DOHH2 (cell line): ENCODE measurements around the gene EPHA5.

ENCODE experiments used
- H3F3A ChIP-seq: fragments of 200-600 bp; sonication (generic), shearing (Covaris generic); 2 replicates; pipeline ENCODE4 v1.6.0; 2016; ENCODE audit warnings: antibody characterized with exemption, mild to moderate bottlenecking; ENCODE audit not compliant: control insufficient read depth, insufficient read depth
- H3K27ac ChIP-seq: fragments of 200-600 bp; sonication (generic); 2 replicates; pipeline ENCODE4 v1.5.1; 2014; ENCODE audit warnings: low read depth, mild to moderate bottlenecking, low read length, moderate library complexity
- H3K27me3 ChIP-seq: fragments of 200-600 bp; sonication (generic); 2 replicates; pipeline ENCODE4 v1.6.1; 2014; ENCODE audit warnings: mild to moderate bottlenecking, low read length, mixed read lengths; ENCODE audit not compliant: control insufficient read depth
- H3K36me3 ChIP-seq: fragments of 200-600 bp; sonication (generic); 2 replicates; pipeline ENCODE4 v1.6.1; 2014; ENCODE audit warnings: mild to moderate bottlenecking, low read length, moderate library complexity, mixed read lengths; ENCODE audit not compliant: control insufficient read depth
- H3K4me1 ChIP-seq: fragments of 200-600 bp; sonication (generic); 2 replicates; pipeline ENCODE4 v1.6.1; 2014; ENCODE audit warnings: mild to moderate bottlenecking, low read length, mixed read lengths; ENCODE audit not compliant: control insufficient read depth
- H3K4me2 ChIP-seq: fragments of 200-600 bp; sonication (generic); 2 replicates; pipeline ENCODE4 v1.6.0; 2014; ENCODE audit warnings: mild to moderate bottlenecking, low read length, moderate library complexity
- H3K4me3 ChIP-seq: fragments of 200-600 bp; sonication (generic); 2 replicates; pipeline ENCODE4 v1.5.1; 2014; ENCODE audit warnings: mild to moderate bottlenecking, low read length, mixed read lengths
- H3K79me2 ChIP-seq: fragments of 200-600 bp; sonication (generic); 2 replicates; pipeline ENCODE4 v1.6.1; 2014; ENCODE audit warnings: mild to moderate bottlenecking, low read length, mixed read lengths; ENCODE audit not compliant: control insufficient read depth
- H3K9me2 ChIP-seq: fragments of 200-600 bp; sonication (generic); replicated peaks from 2 replicates; pipeline ENCODE4 v1.6.1; 2014; ENCODE audit warnings: mild to moderate bottlenecking, low read length, mixed read lengths; ENCODE audit not compliant: control insufficient read depth
- H3K9me3 ChIP-seq: fragments of 200-600 bp; sonication (generic); 2 replicates; pipeline ENCODE4 v1.6.1; 2014; ENCODE audit warnings: antibody characterized with exemption, low read length, mixed read lengths; ENCODE audit not compliant: control insufficient read depth, insufficient read depth
- H4K20me1 ChIP-seq: fragments of 200-600 bp; sonication (generic); 2 replicates; pipeline ENCODE4 v1.6.0; 2014; ENCODE audit warnings: low read depth, mild to moderate bottlenecking, antibody characterized with exemption, low read length, moderate library complexity; ENCODE audit not compliant: control insufficient read depth, insufficient read depth
- EZH2phosphoT487 ChIP-seq: fragments of 200-600 bp; sonication (generic); IDR thresholded peaks from 2 replicates; pipeline ENCODE4 v1.6.1; 2017; ENCODE audit warnings: borderline replicate concordance, mild to moderate bottlenecking, antibody characterized with exemption, low read length, moderate library complexity, mixed read lengths
- TF ChIP-seq, protein P1 (sequence below): fragments of 200-600 bp; sonication (generic); IDR thresholded peaks from one replicate; pipeline ENCODE4 v1.5.1; 2014; ENCODE audit warnings: antibody characterized with exemption, mild to moderate bottlenecking, low read depth, low read length; ENCODE audit not compliant: poor library complexity, severe bottlenecking

EPHA5 gene

DNA sequence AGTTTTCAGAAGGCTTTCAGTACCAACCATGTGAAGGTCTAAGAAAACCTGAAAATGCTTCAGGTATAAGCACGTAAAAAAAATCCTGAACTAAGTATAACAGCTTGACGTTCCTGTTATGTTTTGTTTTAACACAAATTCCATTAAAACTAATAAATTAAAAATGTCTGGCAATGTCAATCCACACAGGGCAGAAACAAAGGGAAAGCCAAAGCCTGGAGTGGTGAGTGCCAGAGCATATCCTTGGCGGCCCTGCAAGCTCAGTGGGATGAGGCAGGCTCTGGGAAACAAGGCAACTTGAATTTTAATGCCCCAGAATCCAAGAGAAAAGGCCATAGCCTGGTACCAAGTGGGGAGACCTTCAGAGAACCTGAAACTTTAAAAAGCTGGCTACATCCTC, 78.2 kb downstream of the EPHA5 start:
- no peak overlapping the region for H3K27ac ChIP-seq
- no peak overlapping the region for H3K4me2 ChIP-seq
- H3K27me3 ChIP-seq: no peaks in the 10 kb centered on the region
- H3K4me1 ChIP-seq: no peaks in the 10 kb centered on the region
- H3K9me3 ChIP-seq: no peaks in the 10 kb centered on the region
- no peaks in the 10 kb centered on the region for H3K36me3 ChIP-seq
- no peaks in the 10 kb centered on the region for H3F3A ChIP-seq
- no peak for TF ChIP-seq EZH2phosphoT487
- TF ChIP-seq, protein P1, sequence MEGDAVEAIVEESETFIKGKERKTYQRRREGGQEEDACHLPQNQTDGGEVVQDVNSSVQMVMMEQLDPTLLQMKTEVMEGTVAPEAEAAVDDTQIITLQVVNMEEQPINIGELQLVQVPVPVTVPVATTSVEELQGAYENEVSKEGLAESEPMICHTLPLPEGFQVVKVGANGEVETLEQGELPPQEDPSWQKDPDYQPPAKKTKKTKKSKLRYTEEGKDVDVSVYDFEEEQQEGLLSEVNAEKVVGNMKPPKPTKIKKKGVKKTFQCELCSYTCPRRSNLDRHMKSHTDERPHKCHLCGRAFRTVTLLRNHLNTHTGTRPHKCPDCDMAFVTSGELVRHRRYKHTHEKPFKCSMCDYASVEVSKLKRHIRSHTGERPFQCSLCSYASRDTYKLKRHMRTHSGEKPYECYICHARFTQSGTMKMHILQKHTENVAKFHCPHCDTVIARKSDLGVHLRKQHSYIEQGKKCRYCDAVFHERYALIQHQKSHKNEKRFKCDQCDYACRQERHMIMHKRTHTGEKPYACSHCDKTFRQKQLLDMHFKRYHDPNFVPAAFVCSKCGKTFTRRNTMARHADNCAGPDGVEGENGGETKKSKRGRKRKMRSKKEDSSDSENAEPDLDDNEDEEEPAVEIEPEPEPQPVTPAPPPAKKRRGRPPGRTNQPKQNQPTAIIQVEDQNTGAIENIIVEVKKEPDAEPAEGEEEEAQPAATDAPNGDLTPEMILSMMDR: no peak
- no peaks in the 10 kb centered on the region for H3K79me2 ChIP-seq
- no peak overlapping the region for H3K4me3 ChIP-seq
- no peaks in the 10 kb centered on the region for H4K20me1 ChIP-seq
- no peaks in the 10 kb centered on the region for H3K9me2 ChIP-seq

DNA sequence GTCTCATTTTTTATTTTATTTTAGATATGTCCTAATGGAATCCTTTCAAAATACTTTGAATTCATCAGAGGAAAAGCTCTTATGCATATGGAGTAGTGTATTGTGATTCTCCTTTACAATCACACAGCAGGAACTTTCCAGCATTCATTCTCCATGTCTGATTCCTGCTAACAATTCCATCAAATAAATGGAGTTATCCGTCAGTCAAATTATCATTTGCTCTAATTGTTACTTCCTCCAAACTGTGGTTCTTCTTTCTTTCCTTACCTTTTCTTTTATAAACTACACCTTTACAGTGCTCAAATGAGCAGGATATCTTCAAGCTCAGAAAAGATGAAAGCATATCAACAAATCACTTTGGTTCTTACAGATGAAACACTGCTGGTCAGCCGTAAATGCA, 80.4 kb downstream of the EPHA5 start:
- H3K36me3 ChIP-seq: no peaks in the 10 kb centered on the region
- H3K27ac ChIP-seq: no peak overlapping the region
- H3K4me3 ChIP-seq: no peak overlapping the region
- no peaks in the 10 kb centered on the region for H4K20me1 ChIP-seq
- no peaks in the 10 kb centered on the region for H3K9me2 ChIP-seq
- no peaks in the 10 kb centered on the region for H3K4me1 ChIP-seq
- H3K27me3 ChIP-seq: no peaks in the 10 kb centered on the region
- no peak for TF ChIP-seq EZH2phosphoT487
- TF ChIP-seq, protein P1: no peak
- H3F3A ChIP-seq: no peaks in the 10 kb centered on the region
- H3K9me3 ChIP-seq: no peaks in the 10 kb centered on the region
- H3K4me2 ChIP-seq: no peak overlapping the region
- H3K79me2 ChIP-seq: no peaks in the 10 kb centered on the region

DNA sequence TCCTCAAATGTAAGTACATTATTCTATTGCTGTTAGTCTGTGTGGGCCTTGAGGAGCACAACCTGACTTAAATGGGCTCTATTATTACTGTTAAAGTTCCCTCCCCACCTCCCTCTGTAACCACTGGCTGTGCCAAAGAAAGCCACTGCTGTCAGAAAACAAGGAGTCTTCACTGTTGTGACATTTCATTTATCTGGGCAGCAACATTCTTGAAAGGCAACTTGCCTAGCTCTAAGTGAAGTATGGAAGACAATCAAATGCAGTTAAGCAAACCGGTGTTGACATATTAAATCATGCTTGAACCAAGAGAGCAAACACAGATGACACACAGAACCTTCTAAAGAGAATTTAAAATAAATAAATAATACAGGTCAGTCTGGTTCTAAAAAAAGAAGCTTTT, 81.0 kb downstream of the EPHA5 start:
- Histone ChIP-seq H3F3A (no peaks in the 10 kb centered on the region), H3K79me2 (no peaks in the 10 kb centered on the region), H3K4me3 (no peak overlapping the region), H3K4me1 (no peaks in the 10 kb centered on the region), H3K4me2 (no peak overlapping the region), H3K9me2 (no peaks in the 10 kb centered on the region), H4K20me1 (no peaks in the 10 kb centered on the region), H3K27me3 (no peaks in the 10 kb centered on the region), H3K9me3 (no peaks in the 10 kb centered on the region), H3K27ac (no peak overlapping the region), H3K36me3 (no peaks in the 10 kb centered on the region)
- TF ChIP-seq, protein P1: no peak

DNA sequence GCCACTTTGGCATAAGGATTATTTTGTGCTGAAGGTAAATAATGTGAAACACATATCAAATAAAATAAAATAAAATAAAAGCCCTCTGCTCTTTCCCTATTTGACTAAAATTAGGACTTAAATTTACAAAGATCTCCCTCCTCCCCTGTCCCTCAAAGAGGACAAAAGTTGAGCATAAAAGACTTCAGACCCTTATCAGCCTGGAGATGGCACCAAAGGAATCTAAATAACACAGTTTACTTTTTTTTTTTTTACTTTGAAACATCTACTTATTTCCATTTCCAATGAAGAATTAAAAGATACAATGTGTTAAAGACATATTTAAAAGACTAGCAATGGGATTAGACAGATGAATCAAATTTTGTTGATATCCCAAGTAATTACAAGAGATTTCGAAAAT, 89.7 kb downstream of the EPHA5 start:
- Histone ChIP-seq H3K9me3 (no peaks in the 10 kb centered on the region), H3K27ac (no peak overlapping the region), H3K9me2 (no peaks in the 10 kb centered on the region), H3K4me2 (no peak overlapping the region), H3K79me2 (no peaks in the 10 kb centered on the region), H3K4me3 (no peak overlapping the region), H3K4me1 (no peaks in the 10 kb centered on the region), H4K20me1 (no peaks in the 10 kb centered on the region), H3K27me3 (no peaks in the 10 kb centered on the region), H3K36me3 (no peaks in the 10 kb centered on the region), H3F3A (no peaks in the 10 kb centered on the region)
- TF ChIP-seq EZH2phosphoT487: no peak
- TF ChIP-seq, protein P1: no peak
